ENCODE results near the gene ENDOD1. TPM values are rescaled to one million over a fixed set of nuclear protein-coding genes. Genes with fewer than 3 reads are reported as not detected.
"Not testable (repeated sequence)": the region's sequence is repeated elsewhere in the genome, so short reads cannot be mapped to it uniquely, and the experiment has no call there.

The ENDOD1 gene
- total RNA-seq, 1 experiment from 2014 or later = 10.3 TPM

- no peak for DNase-seq (ENCODE audit: extremely low read depth, low read depth)
Observed at GRCh38 chr11:95101935-95102334, 12.3 kb downstream of the ENDOD1 start.

GRCh38 chr11:95102733-95103132 lies 13.1 kb downstream of the ENDOD1 start:
- DNase-seq (ENCODE audit: extremely low read depth, low read depth) = no peak

GRCh38 chr11:95103701-95104100 lies 14.1 kb downstream of the ENDOD1 start:
- no peak for DNase-seq (ENCODE audit: extremely low read depth, low read depth)

GRCh38 chr11:95104121-95104830 lies 14.6 kb downstream of the ENDOD1 start:
- DNase-seq (ENCODE audit: extremely low read depth, low read depth) = no peak

GRCh38 chr11:95104856-95105255 lies 15.2 kb downstream of the ENDOD1 start:
- no peak for DNase-seq (ENCODE audit: extremely low read depth, low read depth)

GRCh38 chr11:95108159-95108611 lies 18.5 kb downstream of the ENDOD1 start:
- no peak for DNase-seq (ENCODE audit: extremely low read depth, low read depth)

- no peak for DNase-seq (ENCODE audit: extremely low read depth, low read depth)
Observed at GRCh38 chr11:95108671-95109551, 19.3 kb downstream of the ENDOD1 start.

GRCh38 chr11:95111471-95111870 lies 21.8 kb downstream of the ENDOD1 start:
- not testable (repeated sequence) for DNase-seq (ENCODE audit: extremely low read depth, low read depth)

- DNase-seq (ENCODE audit: extremely low read depth, low read depth) = no peak
Observed at GRCh38 chr11:95111923-95112540, 22.4 kb downstream of the ENDOD1 start.

GRCh38 chr11:95115597-95115996 lies 26.0 kb downstream of the ENDOD1 start:
- DNase-seq (ENCODE audit: extremely low read depth, low read depth) = no peak

GRCh38 chr11:95119361-95120060 lies 29.9 kb downstream of the ENDOD1 start:
- no peak for DNase-seq (ENCODE audit: extremely low read depth, low read depth)

GRCh38 chr11:95121698-95122097 lies 32.1 kb downstream of the ENDOD1 start:
- no peak for DNase-seq (ENCODE audit: extremely low read depth, low read depth)

GRCh38 chr11:95123556-95123955 lies 33.9 kb downstream of the ENDOD1 start:
- no peak for DNase-seq (ENCODE audit: extremely low read depth, low read depth)

GRCh38 chr11:95128602-95129001 lies 39.0 kb downstream of the ENDOD1 start:
- DNase-seq (ENCODE audit: extremely low read depth, low read depth) = no peak

- DNase-seq (ENCODE audit: extremely low read depth, low read depth) = no peak
Observed at GRCh38 chr11:95132956-95133355, 43.3 kb downstream of the ENDOD1 start.

GRCh38 chr11:95134491-95134890 lies 44.8 kb downstream of the ENDOD1 start:
- no peak for DNase-seq (ENCODE audit: extremely low read depth, low read depth)

- DNase-seq (ENCODE audit: extremely low read depth, low read depth) = no peak
Observed at GRCh38 chr11:95135155-95135554, 45.5 kb downstream of the ENDOD1 start.

GRCh38 chr11:95135880-95136279 lies 46.2 kb downstream of the ENDOD1 start:
- no peak for DNase-seq (ENCODE audit: extremely low read depth, low read depth)

GRCh38 chr11:95136747-95137146 lies 47.1 kb downstream of the ENDOD1 start:
- not testable (repeated sequence) for DNase-seq (ENCODE audit: extremely low read depth, low read depth)

GRCh38 chr11:95137299-95137698 lies 47.7 kb downstream of the ENDOD1 start:
- DNase-seq (ENCODE audit: extremely low read depth, low read depth) = no peak

- no peak for DNase-seq (ENCODE audit: extremely low read depth, low read depth)
Observed at GRCh38 chr11:95138448-95138847, 48.8 kb downstream of the ENDOD1 start.
